HepG2 (cell line): ENCODE data around the gene DSCAM. TPM values are rescaled to one million over a fixed set of nuclear protein-coding genes. Genes with fewer than 3 reads are reported as not detected.

Source experiments
- ATAC-seq: fragments of 200-7000 bp; cut with Tn5 transposase; 3 replicates; pipeline ENCODE4 v1.9.1; 2020; ENCODE audit warnings: mild to moderate bottlenecking, moderate library complexity
- BruUV-seq: library from RNA; stranded (reverse); fragments of 400-500 nt; replicated peaks from 2 replicates; lab custom pipeline; 2021; lab: Mats Ljungman, UMichigan
- CTCF ChIA-PET: fragments of 300-600 bp; formaldehyde crosslinking; extraction: SDS; loops from one replicate; lab custom pipeline; 2021; ENCODE audit warnings: low total read pairs, inconsistent platforms, low intra/inter-chr PET ratio; lab: Yijun Ruan, JAX
- POLR2A ChIA-PET: fragments of 350-600 bp; sonication (Branson Sonifier 250); formaldehyde crosslinking; loops from one replicate; lab custom pipeline; 2020; ENCODE audit warnings: antibody characterized with exemption, inconsistent platforms; lab: Yijun Ruan, JAX
- DNase-seq: peaks from one replicate; pipeline ENCODE4 v3.0.0-alpha.2; 2015; ENCODE audit warnings: low spot score
- FAIRE-seq: peaks from 3 replicates; lab custom pipeline; 2011; peaks lifted over from hg19 to GRCh38; lab: Jason Lieb, UNC
- H2AFZ ChIP-seq: one replicate; pipeline ENCODE4 v1.6.1; 2011; ENCODE audit warnings: low read length, inconsistent platforms
- H3K27ac ChIP-seq: fragments of 300-600 bp; 3 replicates; pipeline ENCODE4 v1.8.0; 2011; ENCODE audit warnings: mixed run types, mild to moderate bottlenecking, mixed read lengths, low read length, inconsistent platforms; ENCODE audit not compliant: insufficient read depth; ENCODE audit errors: extremely low read length
- H3K27me3 ChIP-seq, 2 experiments: fragments of 200-600 bp in 1 of 2; 2 replicates in 1 of 2; 3 replicates in 1 of 2; pipeline versions ENCODE4 v1.6.0 to v1.8.0; 2011; ENCODE audit warnings: low read length in 2 of 2, mild to moderate bottlenecking in 2 of 2, moderate library complexity in 2 of 2, inconsistent platforms in 1 of 2; ENCODE audit not compliant: insufficient read depth in 2 of 2, control insufficient read depth in 1 of 2
- H3K36me3 ChIP-seq, 2 experiments: fragments of 200-600 bp in 1 of 2; replicated peaks in 1 of 2; 2 replicates in 1 of 2; 3 replicates in 1 of 2; pipeline versions ENCODE4 v1.5.1 to v1.8.0; 2011; ENCODE audit warnings: low read length in 2 of 2, inconsistent platforms in 1 of 2; ENCODE audit not compliant: insufficient read depth in 2 of 2, control insufficient read depth in 1 of 2
- H3K4me1 ChIP-seq: 2 replicates; pipeline ENCODE4 v1.5.1; 2012; ENCODE audit warnings: low read length, inconsistent platforms; ENCODE audit not compliant: insufficient read depth
- H3K4me2 ChIP-seq: 2 replicates; pipeline ENCODE4 v1.6.0; 2011; ENCODE audit warnings: low read depth, low read length, inconsistent platforms
- H3K4me3 ChIP-seq, 3 experiments: fragments of 200-600 bp in 1 of 3; sonication (generic), shearing (Covaris generic) in 1 of 3; replicated peaks in 1 of 3; 2 replicates each; pipeline ENCODE4 v1.5.1; 2011 to 2016; ENCODE audit warnings: low read length in 3 of 3, inconsistent platforms in 2 of 3, low read depth in 2 of 3, mild to moderate bottlenecking in 2 of 3, control low read depth in 1 of 3, mixed read lengths in 1 of 3; ENCODE audit not compliant: insufficient read depth in 1 of 3
- H3K79me2 ChIP-seq: one replicate; pipeline ENCODE4 v1.6.1; 2011; ENCODE audit warnings: low read length, inconsistent platforms; ENCODE audit not compliant: insufficient read depth
- H3K9ac ChIP-seq: 2 replicates; pipeline ENCODE4 v1.6.0; 2011; ENCODE audit warnings: mild to moderate bottlenecking, low read depth, low read length, inconsistent platforms; ENCODE audit not compliant: insufficient read depth
- H3K9me3 ChIP-seq: 2 replicates; pipeline ENCODE4 v1.5.1; 2012; ENCODE audit warnings: mild to moderate bottlenecking, low read length
- H4K20me1 ChIP-seq: 2 replicates; pipeline ENCODE4 v1.6.0; 2011; ENCODE audit warnings: inconsistent platforms, mild to moderate bottlenecking, low read length, moderate library complexity; ENCODE audit not compliant: insufficient read depth
- ADNP ChIP-seq: sonication (generic); formaldehyde crosslinking; IDR thresholded peaks from 2 replicates; pipeline ENCODE4 v1.4.0; 2020; ENCODE audit warnings: missing genetic modification reagents
- DBP ChIP-seq: sonication (generic); formaldehyde crosslinking; IDR thresholded peaks from 2 replicates; pipeline ENCODE4 v1.4.0; 2020; ENCODE audit warnings: missing genetic modification reagents; ENCODE audit errors: not compliant biosample characterization
- ELF4 ChIP-seq: sonication (generic); formaldehyde crosslinking; IDR thresholded peaks from 2 replicates; pipeline ENCODE4 v1.5.0; 2020; ENCODE audit warnings: missing genetic modification reagents, mild to moderate bottlenecking, moderate library complexity, borderline replicate concordance
- EZH2 ChIP-seq: conservative IDR thresholded peaks from 2 replicates; pipeline ENCODE4 v1.6.1; 2012; ENCODE audit warnings: mild to moderate bottlenecking, low read depth, low read length, moderate library complexity
- HES4 ChIP-seq: sonication (generic); formaldehyde crosslinking; IDR thresholded peaks from 2 replicates; pipeline ENCODE4 v1.9.0; 2021; ENCODE audit warnings: mild to moderate bottlenecking, missing genetic modification reagents, borderline replicate concordance
- HNF4A ChIP-seq: sonication (generic); formaldehyde crosslinking; IDR thresholded peaks from 2 replicates; pipeline ENCODE4 v1.4.0; 2020; ENCODE audit warnings: missing genetic modification reagents
- NFIB ChIP-seq: sonication (generic); formaldehyde crosslinking; IDR thresholded peaks from 2 replicates; pipeline ENCODE4 v1.9.0; 2021; ENCODE audit warnings: missing genetic modification reagents, mild to moderate bottlenecking, borderline replicate concordance
- POLR2A ChIP-seq, 2 experiments: IDR thresholded peaks; 2 replicates each; pipeline ENCODE4 v1.6.1; 2011; ENCODE audit warnings: low read depth in 2 of 2, low read length in 2 of 2, mild to moderate bottlenecking in 1 of 2, moderate library complexity in 1 of 2; ENCODE audit not compliant: insufficient read depth in 1 of 2
- RFX5 ChIP-seq: IDR thresholded peaks from 2 replicates; pipeline ENCODE4 v1.6.1; 2011; ENCODE audit warnings: low read depth, low read length, improper control_type of control experiment
- TFE3 ChIP-seq: IDR thresholded peaks from 2 replicates; pipeline ENCODE4 v1.6.1; 2016
- TGIF2 ChIP-seq: IDR thresholded peaks from 2 replicates; pipeline ENCODE4 v1.6.1; 2016; ENCODE audit warnings: control low read depth, missing compliant biosample characterization
- ZFAT ChIP-seq: sonication (generic); formaldehyde crosslinking; conservative IDR thresholded peaks from 2 replicates; pipeline ENCODE4 v1.8.1; 2023; ENCODE audit warnings: missing genetic modification reagents, inconsistent platforms
- ZNF33A ChIP-seq: sonication (generic); formaldehyde crosslinking; IDR thresholded peaks from 2 replicates; pipeline ENCODE4 v1.5.1; 2020; ENCODE audit warnings: missing genetic modification reagents, mild to moderate bottlenecking, moderate library complexity, borderline replicate concordance
- ZNF432 ChIP-seq: sonication (generic); formaldehyde crosslinking; IDR thresholded peaks from 2 replicates; pipeline ENCODE4 v1.5.0; 2020; ENCODE audit warnings: missing genetic modification reagents, mild to moderate bottlenecking, borderline replicate concordance
- ZNF567 ChIP-seq: sonication (generic); formaldehyde crosslinking; IDR thresholded peaks from 2 replicates; pipeline ENCODE4 v1.8.1; 2023; ENCODE audit warnings: mild to moderate bottlenecking, missing genetic modification reagents, borderline replicate concordance
- ZSCAN22 ChIP-seq: sonication (generic); formaldehyde crosslinking; IDR thresholded peaks from 2 replicates; pipeline ENCODE4 v1.4.0; 2020; ENCODE audit warnings: mild to moderate bottlenecking, missing genetic modification reagents
- WGBS: methylation state at CpG from one replicate; pipeline ENCODE4 v1.1.6; 2017; ENCODE audit warnings: low lambda C conversion rate; 5-methylcytosine and 5-hydroxymethylcytosine counted together
- in situ Hi-C: cut with HindIII; loops from 2 replicates; pipeline ENCODE4 v1.10.0; 2017; ENCODE audit warnings: low pct_unique_long_range_greater_than_20kb; ENCODE audit not compliant: extremely low pct_ligation_motif_present
- intact Hi-C: fragments of 100-400 bp; cut with micrococcal nuclease; formaldehyde crosslinking; loops from one replicate; pipeline ENCODE4 v1.10.0; 2022; ENCODE audit not compliant: unreplicated experiment
- polyA plus RNA-seq, 8 experiments: library from polyadenylated mRNA; depleted of rRNA in 3 of 8; stranded (reverse) in 7 of 8; unstranded in 1 of 8; fragments of >200 nt; fragmentation: Illumina TruSeq in 4 of 8; extraction: Trizol in 4 of 8; gene quantifications; 2 replicates each; pipeline versions ENCODE4 v1.2.1 to v1.2.3, GENCODE V29; 2011 to 2016; ENCODE audit warnings: low read depth in 4 of 8, missing spikeins in 1 of 8, mixed read lengths in 1 of 8; ENCODE audit not compliant: insufficient read depth in 1 of 8
- total RNA-seq, 5 experiments: library from RNA; depleted of rRNA; stranded (reverse); fragments of >200 nt; fragmentation: Illumina TruSeq; extraction: Trizol; gene quantifications; 2 replicates each; pipeline ENCODE4 v1.2.3, GENCODE V29; 2016; ENCODE audit warnings: low read depth in 1 of 5
- TF ChIP-seq, protein P1 (sequence below): sonication (generic); formaldehyde crosslinking; IDR thresholded peaks from 2 replicates; pipeline ENCODE4 v1.9.0; 2021; ENCODE audit warnings: missing genetic modification reagents, borderline replicate concordance
- TF ChIP-seq, protein P2 (sequence below): IDR thresholded peaks from 2 replicates; pipeline ENCODE4 v1.6.1; 2012; ENCODE audit warnings: low read length, improper control_type of control experiment

DSCAM gene
- total and polyA plus RNA-seq, 2 of the 13 experiments (the other 11 are each of a cell fraction or from before 2014, with no cell fraction given), result not detected

GRCh38 chr21:40577285-40578043 lies 269.5 kb downstream of the DSCAM start:
- no peak for FAIRE-seq
- H2AFZ ChIP-seq, result no peak overlapping the region
- no peaks in the 10 kb centered on the region for H3K36me3 ChIP-seq
- in situ Hi-C loops, result no loop called here
- intact Hi-C loops, result no loop called here
- CTCF ChIA-PET, result no interaction called here
- H3K79me2 ChIP-seq, result no peaks in the 10 kb centered on the region
- no peak overlapping the region for H3K4me3 ChIP-seq
- TF ChIP-seq TFE3 (CRISPR knock-in tag), result no peak
- no peak for TF ChIP-seq DBP (CRISPR knock-in tag)
- TF ChIP-seq ZSCAN22 (CRISPR knock-in tag), result no peak
- no peak for TF ChIP-seq POLR2A (IDR thresholded peaks at IDR 0.05; ENCODE audit: insufficient read depth in 1 of 2, low read depth in 2 of 2, low read length in 2 of 2)
- TF ChIP-seq HNF4A (CRISPR knock-in tag), result no peak
- no peak for TF ChIP-seq ADNP (CRISPR knock-in tag)
- no peak for TF ChIP-seq ZNF33A (CRISPR knock-in tag)
- TF ChIP-seq, protein P1, sequence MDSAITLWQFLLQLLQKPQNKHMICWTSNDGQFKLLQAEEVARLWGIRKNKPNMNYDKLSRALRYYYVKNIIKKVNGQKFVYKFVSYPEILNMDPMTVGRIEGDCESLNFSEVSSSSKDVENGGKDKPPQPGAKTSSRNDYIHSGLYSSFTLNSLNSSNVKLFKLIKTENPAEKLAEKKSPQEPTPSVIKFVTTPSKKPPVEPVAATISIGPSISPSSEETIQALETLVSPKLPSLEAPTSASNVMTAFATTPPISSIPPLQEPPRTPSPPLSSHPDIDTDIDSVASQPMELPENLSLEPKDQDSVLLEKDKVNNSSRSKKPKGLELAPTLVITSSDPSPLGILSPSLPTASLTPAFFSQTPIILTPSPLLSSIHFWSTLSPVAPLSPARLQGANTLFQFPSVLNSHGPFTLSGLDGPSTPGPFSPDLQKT (CRISPR knock-in tag), result no peak
- no peak for TF ChIP-seq TGIF2 (CRISPR knock-in tag)
- TF ChIP-seq, protein P2, sequence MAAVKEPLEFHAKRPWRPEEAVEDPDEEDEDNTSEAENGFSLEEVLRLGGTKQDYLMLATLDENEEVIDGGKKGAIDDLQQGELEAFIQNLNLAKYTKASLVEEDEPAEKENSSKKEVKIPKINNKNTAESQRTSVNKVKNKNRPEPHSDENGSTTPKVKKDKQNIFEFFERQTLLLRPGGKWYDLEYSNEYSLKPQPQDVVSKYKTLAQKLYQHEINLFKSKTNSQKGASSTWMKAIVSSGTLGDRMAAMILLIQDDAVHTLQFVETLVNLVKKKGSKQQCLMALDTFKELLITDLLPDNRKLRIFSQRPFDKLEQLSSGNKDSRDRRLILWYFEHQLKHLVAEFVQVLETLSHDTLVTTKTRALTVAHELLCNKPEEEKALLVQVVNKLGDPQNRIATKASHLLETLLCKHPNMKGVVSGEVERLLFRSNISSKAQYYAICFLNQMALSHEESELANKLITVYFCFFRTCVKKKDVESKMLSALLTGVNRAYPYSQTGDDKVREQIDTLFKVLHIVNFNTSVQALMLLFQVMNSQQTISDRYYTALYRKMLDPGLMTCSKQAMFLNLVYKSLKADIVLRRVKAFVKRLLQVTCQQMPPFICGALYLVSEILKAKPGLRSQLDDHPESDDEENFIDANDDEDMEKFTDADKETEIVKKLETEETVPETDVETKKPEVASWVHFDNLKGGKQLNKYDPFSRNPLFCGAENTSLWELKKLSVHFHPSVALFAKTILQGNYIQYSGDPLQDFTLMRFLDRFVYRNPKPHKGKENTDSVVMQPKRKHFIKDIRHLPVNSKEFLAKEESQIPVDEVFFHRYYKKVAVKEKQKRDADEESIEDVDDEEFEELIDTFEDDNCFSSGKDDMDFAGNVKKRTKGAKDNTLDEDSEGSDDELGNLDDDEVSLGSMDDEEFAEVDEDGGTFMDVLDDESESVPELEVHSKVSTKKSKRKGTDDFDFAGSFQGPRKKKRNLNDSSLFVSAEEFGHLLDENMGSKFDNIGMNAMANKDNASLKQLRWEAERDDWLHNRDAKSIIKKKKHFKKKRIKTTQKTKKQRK, result no peak
- TF ChIP-seq NFIB (CRISPR knock-in tag), result no peak
- no peak for TF ChIP-seq RFX5
- TF ChIP-seq HES4 (CRISPR knock-in tag), result no peak
- no peak for TF ChIP-seq ELF4 (CRISPR knock-in tag)
- no peak for TF ChIP-seq ZFAT
- TF ChIP-seq EZH2, result no peak
- no peak for TF ChIP-seq ZNF432 (CRISPR knock-in tag)
- TF ChIP-seq ZNF567, result no peak
- H3K4me2 ChIP-seq, result no peak overlapping the region
- no TSS peak for BruUV-seq
- no peaks in the 10 kb centered on the region for H4K20me1 ChIP-seq
- no peak for DNase-seq
- no peaks in the 10 kb centered on the region for H3K27me3 ChIP-seq
- H3K4me1 ChIP-seq, result no peaks in the 10 kb centered on the region
- WGBS, result 63% methylated on average over 27 of the region's 27 CpGs
- POLR2A ChIA-PET, result no interaction called here
- peaks cover 85% of the 10 kb centered on the region for H3K9me3 ChIP-seq
- ATAC-seq, result no peak
- H3K9ac ChIP-seq, result no peak overlapping the region
- no peak overlapping the region for H3K27ac ChIP-seq
